Testis (tissue), 3 donors: ENCODE measurements around the gene KRTAP1-4. TPM values are rescaled to one million over a fixed set of nuclear protein-coding genes. Genes with fewer than 3 reads are reported as not detected.
"Not testable (repeated sequence)": the region's sequence is repeated elsewhere in the genome, so short reads cannot be mapped to it uniquely, and the experiment has no call there.

ENCODE experiments used
- DNase-seq: peaks from one replicate; pipeline ENCODE4 v3.0.0-alpha.2; 2019
- H3K27ac ChIP-seq, 2 donors: fragments of 200-600 bp; sonication (generic); one replicate each; pipeline ENCODE4 v1.5.1; 2019
- H3K27me3 ChIP-seq: fragments of 200-600 bp; sonication (generic); one replicate; pipeline ENCODE4 v1.5.1; 2019
- H3K36me3 ChIP-seq: fragments of 200-600 bp; sonication (generic); one replicate; pipeline ENCODE4 v1.5.1; 2017; ENCODE audit warnings: low read depth; ENCODE audit errors: missing control alignments
- H3K4me1 ChIP-seq: fragments of 200-600 bp; sonication (generic); one replicate; pipeline ENCODE4 v1.5.1; 2019
- H3K4me3 ChIP-seq, 2 donors: fragments of 200-600 bp; sonication (generic); one replicate each; pipeline ENCODE4 v1.5.1; 2017 to 2019
- H3K9me3 ChIP-seq: fragments of 200-600 bp; sonication (generic); one replicate; pipeline ENCODE4 v1.5.1; 2017
- POLR2A ChIP-seq: fragments of 450-650 bp; IDR thresholded peaks from one replicate; pipeline ENCODE4 v1.6.1; 2017; ENCODE audit warnings: antibody characterized with exemption, mild to moderate bottlenecking, moderate library complexity
- WGBS, 2 donors: methylation state at CpG; one replicate each; pipeline ENCODE4 v1.1.5; 2018; 5-methylcytosine and 5-hydroxymethylcytosine counted together
- intact Hi-C: fragments of 100-400 bp; cut with DNase I; formaldehyde crosslinking; loops from one replicate; pipeline ENCODE4 v1.15.1; 2023; ENCODE audit warnings: low total_unique reads
- polyA plus RNA-seq: library from polyadenylated mRNA; stranded (reverse); fragments of 350-450 nt; fragmentation: Illumina TruSeq; extraction: RNeasy Lipid Tissue Mini Kit (QIAGEN cat#74804); gene quantifications from one replicate; pipeline ENCODE4 v1.2.3, GENCODE V29; 2014; ENCODE audit warnings: low read depth, low replicate concordance; ENCODE audit not compliant: insufficient read depth
- total RNA-seq, 2 donors: library from RNA; depleted of rRNA; stranded (reverse); fragments of >200 nt; gene quantifications; one replicate each; pipeline ENCODE4 v1.2.3, GENCODE V29; 2016
- TF ChIP-seq, protein P1 (sequence below), 3 experiments: fragments of 450-650 bp in 2 of 3; fragments of 200-600 bp in 1 of 3; sonication (generic) in 1 of 3; IDR thresholded peaks; one replicate each; pipeline ENCODE4 v1.5.1; 2016 to 2019; ENCODE audit warnings: antibody characterized with exemption in 3 of 3, mild to moderate bottlenecking in 2 of 3, moderate library complexity in 1 of 3

KRTAP1-4 gene
- total and polyA plus RNA-seq, 3 donors from 2014 or later: not detected

- Histone ChIP-seq H3K4me3 (no peak within 1 kb of the TSS), H3K36me3 (no peaks in the 10 kb centered on the region), H3K27me3 (no peaks in the 10 kb centered on the region), H3K9me3 (no peaks in the 10 kb centered on the region), H3K4me1 (no peaks in the 10 kb centered on the region), H3K27ac (no peak within 1 kb of the TSS)
- intact Hi-C loops: no loop called here
- 80 to 91% methylated on average over 6 to 8 of the region's 8 CpGs for WGBS, 2 donors
- TF ChIP-seq POLR2A: no peak
- TF ChIP-seq, protein P1, sequence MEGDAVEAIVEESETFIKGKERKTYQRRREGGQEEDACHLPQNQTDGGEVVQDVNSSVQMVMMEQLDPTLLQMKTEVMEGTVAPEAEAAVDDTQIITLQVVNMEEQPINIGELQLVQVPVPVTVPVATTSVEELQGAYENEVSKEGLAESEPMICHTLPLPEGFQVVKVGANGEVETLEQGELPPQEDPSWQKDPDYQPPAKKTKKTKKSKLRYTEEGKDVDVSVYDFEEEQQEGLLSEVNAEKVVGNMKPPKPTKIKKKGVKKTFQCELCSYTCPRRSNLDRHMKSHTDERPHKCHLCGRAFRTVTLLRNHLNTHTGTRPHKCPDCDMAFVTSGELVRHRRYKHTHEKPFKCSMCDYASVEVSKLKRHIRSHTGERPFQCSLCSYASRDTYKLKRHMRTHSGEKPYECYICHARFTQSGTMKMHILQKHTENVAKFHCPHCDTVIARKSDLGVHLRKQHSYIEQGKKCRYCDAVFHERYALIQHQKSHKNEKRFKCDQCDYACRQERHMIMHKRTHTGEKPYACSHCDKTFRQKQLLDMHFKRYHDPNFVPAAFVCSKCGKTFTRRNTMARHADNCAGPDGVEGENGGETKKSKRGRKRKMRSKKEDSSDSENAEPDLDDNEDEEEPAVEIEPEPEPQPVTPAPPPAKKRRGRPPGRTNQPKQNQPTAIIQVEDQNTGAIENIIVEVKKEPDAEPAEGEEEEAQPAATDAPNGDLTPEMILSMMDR (IDR thresholded peaks at IDR 0.05): no peak
- no peak for DNase-seq
Measured at GRCh38 chr17:41008811-41009210, 21.2 kb downstream of the KRTAP1-4 start, which contains the start of gene KRTAP3-1. KRTAP3-1 (minus strand) TSS chr17:41009128; CDS start chr17:41009074, 54 bp downstream.

- no peaks in the 10 kb centered on the region for H3K36me3 ChIP-seq
- no peak overlapping the region for H3K27ac ChIP-seq
- no peaks in the 10 kb centered on the region for H3K9me3 ChIP-seq
- intact Hi-C loops: no loop called here
- no peak overlapping the region for H3K4me3 ChIP-seq
- DNase-seq: no peak
- H3K27me3 ChIP-seq: no peaks in the 10 kb centered on the region
- no peaks in the 10 kb centered on the region for H3K4me1 ChIP-seq
- TF ChIP-seq, protein P1 (IDR thresholded peaks at IDR 0.05): no peak
- TF ChIP-seq POLR2A: no peak
- WGBS, 2 donors: 74 to 89% methylated on average over 3 of the region's 3 CpGs
Measured at GRCh38 chr17:41004397-41004796, 25.6 kb downstream of the KRTAP1-4 start.

GRCh38 chr17:41003926-41004325 lies 26.1 kb downstream of the KRTAP1-4 start:
- no peaks in the 10 kb centered on the region for H3K9me3 ChIP-seq
- H3K36me3 ChIP-seq: no peaks in the 10 kb centered on the region
- intact Hi-C loops: no loop called here
- no peaks in the 10 kb centered on the region for H3K27me3 ChIP-seq
- no peak overlapping the region for H3K4me3 ChIP-seq
- TF ChIP-seq, protein P1 (IDR thresholded peaks at IDR 0.05): no peak
- TF ChIP-seq POLR2A: no peak
- no peaks in the 10 kb centered on the region for H3K4me1 ChIP-seq
- 58 to 67% methylated on average over 4 of the region's 4 CpGs for WGBS, 2 donors
- no peak overlapping the region for H3K27ac ChIP-seq
- DNase-seq: no peak

GRCh38 chr17:41002814-41003213 lies 27.2 kb downstream of the KRTAP1-4 start:
- H3K27me3 ChIP-seq: no peaks in the 10 kb centered on the region
- no peak overlapping the region for H3K4me3 ChIP-seq
- TF ChIP-seq, protein P1 (IDR thresholded peaks at IDR 0.05): no peak
- TF ChIP-seq POLR2A: no peak
- no peaks in the 10 kb centered on the region for H3K4me1 ChIP-seq
- intact Hi-C loops: no loop called here
- H3K36me3 ChIP-seq: no peaks in the 10 kb centered on the region
- no peak for DNase-seq
- 72 to 73% methylated on average over 5 of the region's 5 CpGs for WGBS, 2 donors
- no peak overlapping the region for H3K27ac ChIP-seq
- H3K9me3 ChIP-seq: no peaks in the 10 kb centered on the region

- Histone ChIP-seq H3K9me3 (no peaks in the 10 kb centered on the region), H3K4me3 (no peak overlapping the region), H3K27ac (no peak overlapping the region), H3K4me1 (no peaks in the 10 kb centered on the region), H3K27me3 (no peaks in the 10 kb centered on the region), H3K36me3 (no peaks in the 10 kb centered on the region)
- WGBS, 2 donors: 80 to 84% methylated on average over 4 of the region's 4 CpGs
- DNase-seq: no peak
- intact Hi-C loops: no loop called here
- TF ChIP-seq, protein P1 (IDR thresholded peaks at IDR 0.05): no peak
- no peak for TF ChIP-seq POLR2A
Measured at GRCh38 chr17:41001795-41002194, 28.2 kb downstream of the KRTAP1-4 start.

- H3K4me1 ChIP-seq, intact Hi-C loops, H3K27ac ChIP-seq, H3K9me3 ChIP-seq, H3K27me3 ChIP-seq, H3K36me3 ChIP-seq, H3K4me3 ChIP-seq, DNase-seq: not testable (repeated sequence)
- 91 to 94% methylated on average over 6 of the region's 6 CpGs for WGBS, 2 donors
Measured at GRCh38 chr17:40999563-40999962, 30.4 kb downstream of the KRTAP1-4 start, which contains the start of gene KRTAP3-2. KRTAP3-2 (minus strand) TSS chr17:40999906; CDS start chr17:40999853, 53 bp downstream.
